Lung (tissue), 12 donors: ENCODE results near the gene NOS1AP. TPM values are rescaled to one million over a fixed set of nuclear protein-coding genes. Genes with fewer than 3 reads are reported as not detected.

Experiments used
- ATAC-seq: fragments of 200-7000 bp; cut with Tn5 transposase; one replicate; pipeline ENCODE4 v1.9.1; 2020; ENCODE audit warnings: moderate number of reproducible peaks; ENCODE audit not compliant: insufficient read depth, low FRiP score
- DNase-seq, 3 donors: peaks; one replicate each; pipeline ENCODE4 v3.0.0-alpha.2; 2013 to 2017
- H3K27ac ChIP-seq, 2 donors: one replicate each; pipeline ENCODE4 v1.5.1; 2013; ENCODE audit warnings: mild to moderate bottlenecking in 2 of 2, moderate library complexity in 2 of 2, control low read depth in 1 of 2, inconsistent platforms in 1 of 2, low read depth in 1 of 2, low read length in 1 of 2
- H3K27me3 ChIP-seq, 3 donors: one replicate each; pipeline ENCODE4 v1.5.1; 2013; ENCODE audit warnings: low read length in 2 of 3; ENCODE audit not compliant: control insufficient read depth in 3 of 3, insufficient read depth in 3 of 3
- H3K36me3 ChIP-seq, 4 donors: one replicate each; pipeline ENCODE4 v1.5.1; 2013; ENCODE audit warnings: low read length in 4 of 4, mild to moderate bottlenecking in 1 of 4, moderate library complexity in 1 of 4; ENCODE audit not compliant: control insufficient read depth in 4 of 4, insufficient read depth in 4 of 4
- H3K4me1 ChIP-seq, 5 donors: one replicate each; pipeline ENCODE4 v1.5.1; 2013; ENCODE audit warnings: low read length in 5 of 5, mild to moderate bottlenecking in 2 of 5, moderate library complexity in 1 of 5; ENCODE audit not compliant: control insufficient read depth in 5 of 5, insufficient read depth in 5 of 5
- H3K4me3 ChIP-seq: one replicate; pipeline ENCODE4 v1.5.1; 2013; ENCODE audit warnings: mild to moderate bottlenecking, control low read depth, moderate library complexity
- H3K9ac ChIP-seq, 2 donors: one replicate each; pipeline ENCODE4 v1.5.1; 2013; ENCODE audit warnings: low read length in 2 of 2, control low read depth in 1 of 2; ENCODE audit not compliant: insufficient read depth in 1 of 2
- H3K9me3 ChIP-seq, 4 donors: one replicate each; pipeline ENCODE4 v1.5.1; 2013; ENCODE audit warnings: low read length in 3 of 4, mild to moderate bottlenecking in 1 of 4, moderate library complexity in 1 of 4; ENCODE audit not compliant: control insufficient read depth in 4 of 4, insufficient read depth in 3 of 4
- CTCF ChIP-seq: IDR thresholded peaks from 2 replicates; pipeline ENCODE4 v1.5.1; 2012; ENCODE audit warnings: mild to moderate bottlenecking; ENCODE audit errors: control extremely low read depth, extremely low read depth
- WGBS, 2 donors: extraction: QIAGEN DNeasy Blood & Tissue Kit; methylation state at CpG; one replicate each; pipeline ENCODE4 v1.1.7; 2013; 5-methylcytosine and 5-hydroxymethylcytosine counted together
- polyA plus RNA-seq, 2 donors: library from polyadenylated mRNA; stranded (reverse); fragments of 200-250 nt; gene quantifications; one replicate each; pipeline ENCODE4 v1.2.1, GENCODE V29; 2013
- total RNA-seq, 2 donors: library from RNA; depleted of rRNA in 1 of 2; stranded (reverse); fragments of >200 nt in 1 of 2; gene quantifications; one replicate each; pipeline ENCODE4 v1.2.1, GENCODE V29; 2014 to 2021
- donor health status: control.
- donor health status: control.
- donor health status: Bipolar disorder and iron deficiency.
- donor health status: healthy.
- donor health status: DM: yes; HTN: yes; CAD: no.

NOS1AP gene
- total and polyA plus RNA-seq, 4 donors: 0.57 to 5.0 (median 1.2) TPM

GRCh38 chr1:162383091-162383490 lies 313.6 kb downstream of the NOS1AP start:
- TF ChIP-seq CTCF: no peak
- 95 to 96% methylated on average over 6 of the region's 6 CpGs for WGBS, 2 donors
- Histone ChIP-seq H3K9me3 (no peaks in the 10 kb centered on the region), H3K9ac (no peak overlapping the region), H3K4me1 (peaks cover 0 to 3% (median 0%) of the 10 kb centered on the region in 5 donors), H3K27me3 (no peaks in the 10 kb centered on the region), H3K4me3 (no peak overlapping the region), H3K27ac (no peak overlapping the region), H3K36me3 (no peaks in the 10 kb centered on the region)
- ATAC-seq (no peak), DNase-seq (no peak)

GRCh38 chr1:162383516-162383915 lies 314.0 kb downstream of the NOS1AP start:
- DNase-seq (no peak), ATAC-seq (no peak)
- Histone ChIP-seq H3K36me3 (no peaks in the 10 kb centered on the region), H3K27me3 (no peaks in the 10 kb centered on the region), H3K27ac (no peak overlapping the region), H3K4me1 (peaks cover 0 to 3% (median 0%) of the 10 kb centered on the region in 5 donors), H3K9ac (no peak overlapping the region), H3K4me3 (no peak overlapping the region), H3K9me3 (no peaks in the 10 kb centered on the region)
- no peak for TF ChIP-seq CTCF
- 95% methylated on average over 8 of the region's 8 CpGs for WGBS, 2 donors

GRCh38 chr1:162384116-162384515 lies 314.6 kb downstream of the NOS1AP start:
- ATAC-seq (no peak), DNase-seq (no peak)
- no peak for TF ChIP-seq CTCF
- peaks cover 0 to 3% (median 0%) of the 10 kb centered on the region in 5 donors for H3K4me1 ChIP-seq
- no peak overlapping the region for H3K27ac ChIP-seq
- WGBS, 2 donors: 94 to 97% methylated on average over 6 of the region's 6 CpGs
- H3K27me3 ChIP-seq: no peaks in the 10 kb centered on the region
- no peak overlapping the region for H3K4me3 ChIP-seq
- no peaks in the 10 kb centered on the region for H3K9me3 ChIP-seq
- H3K36me3 ChIP-seq: no peaks in the 10 kb centered on the region
- no peak overlapping the region for H3K9ac ChIP-seq

- ATAC-seq (no peak), DNase-seq (no peak)
- no peak overlapping the region for H3K9ac ChIP-seq
- H3K4me1 ChIP-seq: peaks cover 0 to 3% (median 0%) of the 10 kb centered on the region in 5 donors
- WGBS, 2 donors: 93 to 98% methylated on average over 10 of the region's 10 CpGs
- no peaks in the 10 kb centered on the region for H3K27me3 ChIP-seq
- TF ChIP-seq CTCF: no peak
- H3K9me3 ChIP-seq: no peaks in the 10 kb centered on the region
- no peak overlapping the region for H3K27ac ChIP-seq
- no peak overlapping the region for H3K4me3 ChIP-seq
- no peaks in the 10 kb centered on the region for H3K36me3 ChIP-seq
Observed at GRCh38 chr1:162384601-162385279, 315.2 kb downstream of the NOS1AP start.
